Hematopoietic multipotent progenitor cell treated with erythropoietin and hydrocortisone succinate and interleukin-3 and kit ligand, for 15 days (in vitro differentiated cells): ENCODE data around the gene RPL23.
A peak's percentile ranks its signal among the peaks of the same experiment; 100 is the strongest.
"Not testable (repeated sequence)": the region's sequence is repeated elsewhere in the genome, so short reads cannot be mapped to it uniquely, and the experiment has no call there.

Experiments used
- DNase-seq: peaks from one replicate; pipeline ENCODE4 v3.0.0-alpha.2; 2015; ENCODE audit warnings: low spot score

RPL23 gene

GRCh38 chr17:38867968-38868816 is 14.7 kb upstream of the RPL23 start:
- peak; percentile 23 for DNase-seq

- DNase-seq, result peak; percentile 73
Measured at GRCh38 chr17:38867179-38867967, 13.9 kb upstream of the RPL23 start.

GRCh38 chr17:38864636-38865398 is 11.3 kb upstream of the RPL23 start:
- no peak for DNase-seq

- no peak for DNase-seq
Measured at GRCh38 chr17:38861399-38861843, 7.9 kb upstream of the RPL23 start.

- DNase-seq, result no peak
Measured at GRCh38 chr17:38857271-38857670, 3.8 kb upstream of the RPL23 start.

GRCh38 chr17:38855101-38855714 is 1.7 kb upstream of the RPL23 start:
- not testable (repeated sequence) for DNase-seq

GRCh38 chr17:38852771-38853291 is 690 bp downstream of the RPL23 start:
- DNase-seq, result peak; percentile 34

GRCh38 chr17:38851434-38851833 is 2.1 kb downstream of the RPL23 start:
- no peak for DNase-seq

- no peak for DNase-seq
Measured at GRCh38 chr17:38850374-38850773, 3.1 kb downstream of the RPL23 start.

- DNase-seq, result no peak
Measured at GRCh38 chr17:38848939-38849605, 4.4 kb downstream of the RPL23 start.

GRCh38 chr17:38848557-38848891 is 5.0 kb downstream of the RPL23 start:
- DNase-seq, result no peak

GRCh38 chr17:38844261-38844757 is 9.2 kb downstream of the RPL23 start:
- DNase-seq, result peak; percentile 41

GRCh38 chr17:38825762-38826247 is 27.7 kb downstream of the RPL23 start:
- DNase-seq, result no peak

GRCh38 chr17:38824899-38825761 is 28.4 kb downstream of the RPL23 start, which contains the start of gene CWC25:
TSS of gene CWC25 (minus strand) at chr17:38825321. CDS start at chr17:38825183, 138 bp downstream.
- DNase-seq, result peak; percentile 97

GRCh38 chr17:38815576-38816193 is 37.8 kb downstream of the RPL23 start:
- DNase-seq, result no peak

- no peak for DNase-seq
Measured at GRCh38 chr17:38809828-38810227, 43.7 kb downstream of the RPL23 start.

GRCh38 chr17:38800237-38800760 is 53.2 kb downstream of the RPL23 start:
- no peak for DNase-seq

GRCh38 chr17:38799501-38800236 is 53.9 kb downstream of the RPL23 start, which contains the start of gene PIP4K2B:
TSS of gene PIP4K2B (minus strand) at chr17:38799556. CDS start at chr17:38799424, 132 bp downstream.
- peak; percentile 91 for DNase-seq
